HG02870 (cell line): ENCODE results near the gene SPG7.
"Not testable (repeated sequence)": the region's sequence is repeated elsewhere in the genome, so short reads cannot be mapped to it uniquely, and the experiment has no call there.

Source experiments
- ATAC-seq: cut with Tn5 transposase; IDR thresholded peaks from one replicate; pipeline ENCODE4 v1.9.1; 2021; ENCODE audit warnings: mild to moderate bottlenecking, moderate library complexity; ENCODE audit not compliant: unreplicated experiment

SPG7 gene

GRCh38 chr16:89507834-89508590, at the start of gene SPG7:
TSS of gene SPG7 (plus strand) at chr16:89508403. CDS start at chr16:89508418, 15 bp downstream.
- ATAC-seq: peak; percentile 49

- ATAC-seq: no peak
These were observed 49.7 kb upstream of the SPG7 start for GRCh38 chr16:89458551-89458950.

GRCh38 chr16:89458967-89459366, 49.2 kb upstream of the SPG7 start:
- ATAC-seq: no peak

- no peak for ATAC-seq
These were observed 47.6 kb upstream of the SPG7 start for GRCh38 chr16:89460556-89460955.

GRCh38 chr16:89461890-89462289, 46.3 kb upstream of the SPG7 start:
- ATAC-seq: not testable (repeated sequence)

- not testable (repeated sequence) for ATAC-seq
These were observed 45.6 kb upstream of the SPG7 start for GRCh38 chr16:89462639-89463038.

- not testable (repeated sequence) for ATAC-seq
These were observed 44.9 kb upstream of the SPG7 start for GRCh38 chr16:89463312-89463711.

GRCh38 chr16:89466920-89467319, 41.3 kb upstream of the SPG7 start:
- ATAC-seq: no peak

- no peak for ATAC-seq
These were observed 40.8 kb upstream of the SPG7 start for GRCh38 chr16:89467382-89467781.

GRCh38 chr16:89472711-89473075, 35.5 kb upstream of the SPG7 start:
- ATAC-seq: no peak

- no peak for ATAC-seq
These were observed 35.0 kb upstream of the SPG7 start for GRCh38 chr16:89473136-89473712.

- no peak for ATAC-seq
These were observed 34.3 kb upstream of the SPG7 start for GRCh38 chr16:89473791-89474414.

- no peak for ATAC-seq
These were observed 33.1 kb upstream of the SPG7 start for GRCh38 chr16:89475144-89475543.

GRCh38 chr16:89476379-89476778, 31.8 kb upstream of the SPG7 start:
- ATAC-seq: no peak

GRCh38 chr16:89476811-89477261, 31.4 kb upstream of the SPG7 start:
- ATAC-seq: no peak

GRCh38 chr16:89478576-89479221, 29.5 kb upstream of the SPG7 start:
- no peak for ATAC-seq

GRCh38 chr16:89481356-89481955, 26.7 kb upstream of the SPG7 start:
- ATAC-seq: no peak

GRCh38 chr16:89482150-89482816, 25.9 kb upstream of the SPG7 start:
- no peak for ATAC-seq

- no peak for ATAC-seq
These were observed 25.4 kb upstream of the SPG7 start for GRCh38 chr16:89482817-89483205.

GRCh38 chr16:89484041-89484501, 24.1 kb upstream of the SPG7 start:
- ATAC-seq: no peak
